Breast epithelium (tissue), 3 donors: Measurements from ENCODE around the gene CPB2.

Experiments used
- POLR2A ChIP-seq: fragments of 450-650 bp; IDR thresholded peaks from one replicate; pipeline ENCODE4 v1.6.1; 2016; ENCODE audit warnings: antibody characterized with exemption, mild to moderate bottlenecking, moderate library complexity
- POLR2AphosphoS5 ChIP-seq, 3 donors: sonication (generic); formaldehyde crosslinking; IDR thresholded peaks; one replicate each; pipeline ENCODE4 v1.6.1; 2017; ENCODE audit warnings: antibody characterized with exemption in 3 of 3
- TF ChIP-seq, protein P1 (sequence below), 3 donors: fragments of 450-650 bp; IDR thresholded peaks; one replicate each; pipeline ENCODE4 v1.5.1; 2016 to 2017; ENCODE audit warnings: antibody characterized with exemption in 3 of 3, mild to moderate bottlenecking in 3 of 3, moderate library complexity in 3 of 3

DNA sequence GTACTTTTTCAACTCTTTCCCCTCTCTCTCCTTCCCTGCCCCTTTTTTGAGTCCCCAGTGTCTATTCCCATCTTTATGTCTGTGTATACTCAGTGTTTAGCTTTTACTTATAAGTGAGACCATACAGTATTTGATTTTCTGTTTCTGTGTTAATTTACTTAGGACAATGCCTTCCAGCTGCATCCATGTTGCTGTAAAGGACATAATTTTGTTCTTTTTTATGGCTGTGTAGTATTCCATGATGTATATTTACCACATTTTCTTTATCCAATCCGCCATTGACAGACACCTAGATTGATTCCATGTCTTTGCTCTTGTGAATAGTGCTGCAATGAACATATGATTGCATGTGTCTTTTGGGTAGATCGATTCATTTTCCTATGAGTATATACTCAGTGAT lies 41.5 kb downstream of the CPB2 start:
- TF ChIP-seq, protein P1, sequence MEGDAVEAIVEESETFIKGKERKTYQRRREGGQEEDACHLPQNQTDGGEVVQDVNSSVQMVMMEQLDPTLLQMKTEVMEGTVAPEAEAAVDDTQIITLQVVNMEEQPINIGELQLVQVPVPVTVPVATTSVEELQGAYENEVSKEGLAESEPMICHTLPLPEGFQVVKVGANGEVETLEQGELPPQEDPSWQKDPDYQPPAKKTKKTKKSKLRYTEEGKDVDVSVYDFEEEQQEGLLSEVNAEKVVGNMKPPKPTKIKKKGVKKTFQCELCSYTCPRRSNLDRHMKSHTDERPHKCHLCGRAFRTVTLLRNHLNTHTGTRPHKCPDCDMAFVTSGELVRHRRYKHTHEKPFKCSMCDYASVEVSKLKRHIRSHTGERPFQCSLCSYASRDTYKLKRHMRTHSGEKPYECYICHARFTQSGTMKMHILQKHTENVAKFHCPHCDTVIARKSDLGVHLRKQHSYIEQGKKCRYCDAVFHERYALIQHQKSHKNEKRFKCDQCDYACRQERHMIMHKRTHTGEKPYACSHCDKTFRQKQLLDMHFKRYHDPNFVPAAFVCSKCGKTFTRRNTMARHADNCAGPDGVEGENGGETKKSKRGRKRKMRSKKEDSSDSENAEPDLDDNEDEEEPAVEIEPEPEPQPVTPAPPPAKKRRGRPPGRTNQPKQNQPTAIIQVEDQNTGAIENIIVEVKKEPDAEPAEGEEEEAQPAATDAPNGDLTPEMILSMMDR (IDR thresholded peaks at IDR 0.05): no peak
- no peak for TF ChIP-seq POLR2A
- TF ChIP-seq POLR2AphosphoS5 (IDR thresholded peaks at IDR 0.05): no peak
